Measurements from ENCODE around the gene ZFYVE9.

The ZFYVE9 gene

GRCh38 chr1:52249831-52250230, 107.9 kb downstream of the ZFYVE9 start:
- no peak for DNase-seq

GRCh38 chr1:52253421-52253820, 111.5 kb downstream of the ZFYVE9 start:
- no peak for DNase-seq

GRCh38 chr1:52259886-52260285, 118.0 kb downstream of the ZFYVE9 start:
- DNase-seq: no peak

- DNase-seq: no peak
Measured at GRCh38 chr1:52263153-52263910, 121.4 kb downstream of the ZFYVE9 start.

GRCh38 chr1:52264530-52265115, 122.7 kb downstream of the ZFYVE9 start:
- no peak for DNase-seq

GRCh38 chr1:52266507-52266906, 124.6 kb downstream of the ZFYVE9 start:
- DNase-seq: no peak

GRCh38 chr1:52268372-52268771, 126.5 kb downstream of the ZFYVE9 start:
- DNase-seq: no peak

- no peak for DNase-seq
Measured at GRCh38 chr1:52281518-52281917, 139.6 kb downstream of the ZFYVE9 start.

GRCh38 chr1:52288286-52288685, 146.4 kb downstream of the ZFYVE9 start:
- no peak for DNase-seq

- no peak for DNase-seq
Measured at GRCh38 chr1:52294580-52294979, 152.7 kb downstream of the ZFYVE9 start.

- DNase-seq: peak; percentile 55
Measured at GRCh38 chr1:52296345-52296744, 154.5 kb downstream of the ZFYVE9 start.

- DNase-seq: no peak
Measured at GRCh38 chr1:52305417-52306226, 163.7 kb downstream of the ZFYVE9 start.

GRCh38 chr1:52306227-52307006, 164.5 kb downstream of the ZFYVE9 start:
- peak; percentile 68 for DNase-seq

GRCh38 chr1:52321061-52321460, 179.2 kb downstream of the ZFYVE9 start:
- DNase-seq: no peak

- DNase-seq: peak; percentile 90
Measured at GRCh38 chr1:52323731-52324130, 181.8 kb downstream of the ZFYVE9 start.

- DNase-seq: no peak
Measured at GRCh38 chr1:52325786-52326185, 183.9 kb downstream of the ZFYVE9 start.

GRCh38 chr1:52328615-52329014, 186.7 kb downstream of the ZFYVE9 start:
- DNase-seq: no peak

- no peak for DNase-seq
Measured at GRCh38 chr1:52332411-52332810, 190.5 kb downstream of the ZFYVE9 start.

- DNase-seq: peak; percentile 14
Measured at GRCh38 chr1:52334906-52335528, 193.1 kb downstream of the ZFYVE9 start.

GRCh38 chr1:52337439-52337838, 195.6 kb downstream of the ZFYVE9 start:
- DNase-seq: no peak

GRCh38 chr1:52341655-52342260, 199.9 kb downstream of the ZFYVE9 start:
- no peak for DNase-seq

GRCh38 chr1:52343979-52344378, 202.1 kb downstream of the ZFYVE9 start:
- DNase-seq: no peak

Measured in NCI-H2171 treated with DMSO at 0.1 percent for 48 hours (cell line).